Adipocyte (in vitro differentiated cells): Measurements from ENCODE around the gene HERC2.
"Not testable (repeated sequence)": the region's sequence is repeated elsewhere in the genome, so short reads cannot be mapped to it uniquely, and the experiment has no call there.

Experiments
- DNase-seq: peaks from one replicate; pipeline ENCODE4 v3.0.0-alpha.2; 2015; ENCODE audit warnings: low read depth
- H3K27me3 ChIP-seq: replicated peaks from 2 replicates; pipeline ENCODE4 v1.7.0; 2013; ENCODE audit warnings: mild to moderate bottlenecking, low read length, moderate library complexity; ENCODE audit not compliant: control insufficient read depth, insufficient read depth
- H3K36me3 ChIP-seq: 2 replicates; pipeline ENCODE4 v1.7.0; 2013; ENCODE audit warnings: low read length, mild to moderate bottlenecking, moderate library complexity; ENCODE audit not compliant: control insufficient read depth, insufficient read depth, severe bottlenecking
- H3K4me1 ChIP-seq: 2 replicates; pipeline ENCODE4 v1.7.0; 2013; ENCODE audit warnings: mild to moderate bottlenecking, low read length, moderate library complexity; ENCODE audit not compliant: control insufficient read depth, insufficient read depth
- H3K4me3 ChIP-seq: 2 replicates; pipeline ENCODE4 v1.7.0; 2013; ENCODE audit warnings: mild to moderate bottlenecking, low read length, moderate library complexity
- H3K9ac ChIP-seq: 2 replicates; pipeline ENCODE4 v1.7.0; 2013; ENCODE audit warnings: mild to moderate bottlenecking, low read length, moderate library complexity
- H3K9me3 ChIP-seq: 2 replicates; pipeline ENCODE4 v1.7.0; 2013; ENCODE audit warnings: mild to moderate bottlenecking, low read length, moderate library complexity; ENCODE audit not compliant: control insufficient read depth

The HERC2 gene

DNA sequence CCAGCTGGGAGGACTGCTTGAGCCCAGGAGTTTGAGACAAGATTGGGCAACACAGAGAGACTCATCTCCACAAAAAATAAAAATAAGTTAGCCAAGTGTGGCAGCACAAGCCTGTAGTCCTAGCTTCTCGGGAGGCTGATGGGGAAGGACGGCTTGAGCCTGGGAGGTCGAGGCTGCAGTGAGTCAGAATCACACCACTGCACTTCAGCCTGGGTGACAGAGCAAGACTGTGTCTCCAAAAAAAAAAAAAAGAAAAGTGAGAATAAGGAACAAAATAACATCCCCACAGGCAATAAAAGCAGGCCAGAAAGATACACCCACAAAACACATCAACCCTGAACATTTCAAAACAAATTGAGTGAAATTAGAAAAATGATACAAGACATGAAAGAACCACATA lies 174.2 kb downstream of the HERC2 start:
- no peaks in the 10 kb centered on the region for H3K27me3 ChIP-seq
- H3K36me3 ChIP-seq = peaks cover 51% of the 10 kb centered on the region
- H3K4me3 ChIP-seq = no peak overlapping the region
- no peak overlapping the region for H3K9ac ChIP-seq
- H3K9me3 ChIP-seq = no peaks in the 10 kb centered on the region
- DNase-seq = no peak
- H3K4me1 ChIP-seq = no peaks in the 10 kb centered on the region

DNA sequence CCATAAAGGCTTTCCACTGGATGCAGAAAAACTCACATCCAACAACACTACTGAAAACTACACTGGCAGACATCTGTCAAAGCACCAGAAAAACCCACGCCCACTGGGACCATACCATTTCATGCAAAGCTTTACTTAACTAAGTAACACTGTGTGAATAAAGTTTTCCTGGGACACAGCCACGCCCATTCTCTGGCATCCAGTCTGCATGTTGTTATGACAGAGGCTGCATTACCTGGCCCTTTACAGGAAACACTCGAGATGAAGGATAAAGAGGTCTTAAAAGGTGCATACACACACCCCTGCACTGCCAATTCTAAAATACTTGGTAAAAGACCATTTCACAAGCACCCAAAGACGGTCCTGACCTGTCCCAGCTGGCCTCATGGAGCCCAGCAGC lies 176.6 kb downstream of the HERC2 start:
- not testable (repeated sequence) for H3K27me3 ChIP-seq, H3K4me1 ChIP-seq, DNase-seq, H3K4me3 ChIP-seq, H3K9me3 ChIP-seq, H3K9ac ChIP-seq
- H3K36me3 ChIP-seq = peaks cover 56% of the 10 kb centered on the region

DNA sequence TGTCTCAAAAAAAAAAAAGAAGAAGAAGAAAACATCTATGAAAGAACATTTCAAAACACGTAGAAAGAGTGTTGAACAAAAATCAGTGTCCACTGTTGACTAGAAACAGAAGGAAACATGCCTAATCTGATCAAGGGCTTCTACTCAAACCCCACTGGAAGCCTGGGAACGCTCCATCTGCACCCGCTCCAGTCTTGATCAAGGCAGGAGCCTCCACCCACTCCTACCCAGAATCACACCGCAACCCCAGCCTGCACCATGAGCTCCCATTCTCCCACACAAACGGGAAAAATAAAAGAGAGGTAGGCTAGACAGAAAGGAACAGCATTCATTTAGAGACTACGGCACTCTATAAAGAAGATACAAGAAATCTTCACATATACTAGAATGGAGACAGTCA lies 181.9 kb downstream of the HERC2 start:
- Histone ChIP-seq H3K36me3 (peaks cover 66% of the 10 kb centered on the region), H3K27me3 (no peaks in the 10 kb centered on the region), H3K9me3 (no peaks in the 10 kb centered on the region), H3K4me3 (no peak overlapping the region), H3K4me1 (peaks cover 5% of the 10 kb centered on the region), H3K9ac (no peak overlapping the region)
- DNase-seq = no peak

DNA sequence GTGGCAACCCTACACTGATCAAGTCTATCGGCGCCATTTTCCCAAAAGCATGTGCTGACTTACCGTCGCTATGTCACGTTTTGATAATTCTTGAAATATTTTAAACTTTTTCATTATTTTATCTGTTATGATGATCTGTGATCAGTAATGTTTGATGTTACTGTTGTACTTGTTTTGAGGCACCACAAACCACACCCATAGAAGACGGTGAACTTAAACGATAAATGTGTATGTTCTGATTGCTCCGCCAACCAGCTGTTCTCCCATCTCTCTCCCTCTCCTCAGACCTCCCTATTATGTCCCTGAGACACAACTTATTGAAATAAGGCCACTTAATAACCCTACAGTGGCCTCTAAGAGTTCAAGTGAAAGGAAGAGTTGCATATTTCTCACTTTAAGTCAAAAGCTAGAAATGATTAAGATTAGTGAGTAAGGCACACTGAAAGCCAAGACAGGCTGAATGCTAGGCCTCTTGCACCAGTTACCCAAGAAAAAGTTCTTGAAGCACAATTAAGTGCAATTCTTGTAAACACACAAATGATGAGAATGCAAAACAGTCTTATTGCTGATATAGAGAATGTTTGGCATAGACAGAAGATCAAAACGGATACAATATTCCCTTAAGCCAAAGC lies 184.5 kb downstream of the HERC2 start:
- H3K4me1 ChIP-seq = peaks cover 23% of the 10 kb centered on the region
- not testable (repeated sequence) for H3K4me3 ChIP-seq, H3K27me3 ChIP-seq, H3K9me3 ChIP-seq, H3K9ac ChIP-seq, DNase-seq
- peaks cover 45% of the 10 kb centered on the region for H3K36me3 ChIP-seq

GRCh38 chr15:28136236-28136904 lies 185.6 kb downstream of the HERC2 start:
- not testable (repeated sequence) for H3K4me3 ChIP-seq, H3K27me3 ChIP-seq, DNase-seq, H3K9me3 ChIP-seq, H3K9ac ChIP-seq
- Histone ChIP-seq H3K4me1 (peaks cover 28% of the 10 kb centered on the region), H3K36me3 (peaks cover 45% of the 10 kb centered on the region)

- Histone ChIP-seq H3K4me3 (peak overlapping the region; percentile 5), H3K4me1 (peaks cover 28% of the 10 kb centered on the region), H3K27me3 (no peaks in the 10 kb centered on the region), H3K9me3 (no peaks in the 10 kb centered on the region), H3K36me3 (peaks cover 41% of the 10 kb centered on the region), H3K9ac (peak overlapping the region; percentile 6)
- peak; percentile 48 for DNase-seq
These were observed 188.7 kb downstream of the HERC2 start for GRCh38 chr15:28133281-28133680.

DNA sequence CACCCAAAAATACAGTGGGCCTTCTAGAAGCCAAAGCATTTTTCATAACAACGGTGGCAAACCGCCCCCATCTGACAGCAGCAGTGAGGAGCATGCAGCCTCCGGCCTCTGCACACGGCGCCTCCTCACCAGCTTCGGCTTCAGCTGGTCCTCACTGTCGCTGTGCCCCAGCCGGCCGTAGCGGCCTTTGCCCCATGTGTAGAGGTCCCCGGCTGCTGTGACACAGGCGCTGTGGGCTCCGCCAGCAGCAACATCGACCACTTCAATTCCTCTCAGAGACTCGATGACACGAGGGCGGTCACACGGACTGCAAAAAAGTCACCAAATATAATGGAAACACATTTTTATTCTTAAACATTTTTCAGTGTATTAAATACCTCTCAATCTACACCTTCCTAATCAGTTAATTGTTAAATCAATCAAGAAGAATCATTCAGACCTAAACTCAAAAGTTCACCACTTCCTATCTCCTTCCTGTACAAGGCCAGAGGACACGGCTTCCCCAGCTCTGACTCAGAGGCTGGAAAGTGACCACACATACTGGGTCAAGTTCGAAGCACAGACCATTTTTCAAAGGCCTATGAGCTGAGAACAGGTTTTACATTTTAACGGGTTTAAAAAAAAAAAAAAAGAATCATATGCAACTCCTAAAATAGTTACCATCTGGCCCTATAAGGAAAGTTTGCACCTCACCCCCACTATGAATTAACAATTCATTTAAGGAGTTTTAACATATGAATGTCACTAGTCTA lies 189.3 kb downstream of the HERC2 start:
- Histone ChIP-seq H3K36me3 (peaks cover 46% of the 10 kb centered on the region), H3K4me1 (peaks cover 26% of the 10 kb centered on the region), H3K27me3 (no peaks in the 10 kb centered on the region), H3K9me3 (no peaks in the 10 kb centered on the region), H3K4me3 (no peak overlapping the region), H3K9ac (peak overlapping the region; percentile 6)
- DNase-seq = peak; percentile 60

DNA sequence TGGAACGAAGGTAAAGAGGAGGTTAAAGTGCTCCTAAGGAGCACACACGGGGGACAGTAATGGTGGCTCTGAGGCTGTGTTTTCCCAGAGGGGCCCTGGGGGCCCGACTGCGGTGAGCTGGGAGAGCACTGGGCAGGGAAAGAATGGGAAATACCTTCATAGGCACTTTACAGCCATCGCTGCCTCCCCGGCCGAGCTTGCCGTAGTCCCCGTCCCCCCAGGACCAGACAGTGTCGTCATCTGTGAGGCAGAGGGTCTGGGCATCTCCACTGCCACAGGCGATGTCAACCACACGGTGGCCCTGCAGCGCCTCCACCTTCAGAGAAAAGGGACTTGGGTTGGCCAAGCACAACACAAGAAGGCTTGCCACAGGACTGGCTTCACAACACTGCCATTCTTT lies 190.0 kb downstream of the HERC2 start:
- no peaks in the 10 kb centered on the region for H3K27me3 ChIP-seq
- H3K36me3 ChIP-seq = peaks cover 49% of the 10 kb centered on the region
- no peak for DNase-seq

GRCh38 chr15:28131400-28131799 lies 190.6 kb downstream of the HERC2 start:
- no peaks in the 10 kb centered on the region for H3K27me3 ChIP-seq
- H3K9me3 ChIP-seq = no peaks in the 10 kb centered on the region
- no peak for DNase-seq
- no peak overlapping the region for H3K9ac ChIP-seq
- peaks cover 51% of the 10 kb centered on the region for H3K36me3 ChIP-seq
- H3K4me3 ChIP-seq = no peak overlapping the region
- H3K4me1 ChIP-seq = peaks cover 22% of the 10 kb centered on the region

More for the DNA sequence above, 190.0 kb downstream of the HERC2 start:
- Histone ChIP-seq H3K9ac (no peak overlapping the region), H3K9me3 (no peaks in the 10 kb centered on the region), H3K4me1 (peaks cover 22% of the 10 kb centered on the region), H3K4me3 (no peak overlapping the region)

- H3K36me3 ChIP-seq = peaks cover 51% of the 10 kb centered on the region
- no peak overlapping the region for H3K4me3 ChIP-seq
- DNase-seq = no peak
- H3K9me3 ChIP-seq = no peaks in the 10 kb centered on the region
- peaks cover 22% of the 10 kb centered on the region for H3K4me1 ChIP-seq
- H3K27me3 ChIP-seq = no peaks in the 10 kb centered on the region
- no peak overlapping the region for H3K9ac ChIP-seq
These were observed 191.3 kb downstream of the HERC2 start for GRCh38 chr15:28130651-28131050.

DNA sequence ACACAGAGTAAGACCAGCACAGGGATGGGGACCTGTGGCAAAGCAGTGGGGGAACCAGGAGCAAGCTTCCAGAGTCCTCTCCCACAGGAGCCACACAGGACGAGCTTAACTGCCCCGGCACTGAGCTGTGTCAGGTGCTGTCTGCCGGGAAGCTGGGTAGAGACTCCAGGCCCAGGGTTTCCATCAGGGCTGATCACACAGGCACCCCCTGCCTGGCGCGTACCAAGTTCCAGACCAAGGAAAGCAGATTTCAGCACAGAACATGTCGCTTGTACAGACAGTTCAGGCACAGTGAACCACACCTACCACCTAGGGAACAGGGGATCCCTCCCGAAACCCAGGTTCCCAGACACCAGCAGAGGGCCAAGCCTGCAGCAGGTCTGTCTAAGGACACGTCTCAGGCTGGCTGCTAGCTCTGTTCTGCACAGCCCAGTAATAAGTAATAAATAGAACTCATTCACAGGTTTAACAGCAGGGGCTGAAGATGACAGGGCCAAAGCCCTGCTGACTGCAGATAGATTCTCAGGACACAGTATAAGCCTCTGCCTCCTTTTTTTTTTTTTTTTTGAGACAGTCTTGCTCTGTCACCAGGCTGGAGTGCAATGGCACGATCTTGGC lies 192.6 kb downstream of the HERC2 start:
- H3K4me3 ChIP-seq = no peak overlapping the region
- DNase-seq = no peak
- no peak overlapping the region for H3K9ac ChIP-seq
- H3K9me3 ChIP-seq = no peaks in the 10 kb centered on the region
- peaks cover 56% of the 10 kb centered on the region for H3K36me3 ChIP-seq
- peaks cover 22% of the 10 kb centered on the region for H3K4me1 ChIP-seq
- H3K27me3 ChIP-seq = no peaks in the 10 kb centered on the region
